CD4-positive, alpha-beta T cell treated with Interferon alpha-2 for 1 hour (primary cell): ENCODE results near the gene SMCO2.
"Not testable (repeated sequence)": the region's sequence is repeated elsewhere in the genome, so short reads cannot be mapped to it uniquely, and the experiment has no call there.

Experiments used
- DNase-seq, 2 donors: peaks; one replicate each; pipeline ENCODE4 v3.0.0-alpha.2; 2020 to 2022

Gene SMCO2

GRCh38 chr12:27530157-27530922, 83.8 kb downstream of the SMCO2 start:
- no peak for DNase-seq

- no peak for DNase-seq
Measured at GRCh38 chr12:27531896-27532295, 85.4 kb downstream of the SMCO2 start.

- DNase-seq: peak in 1 of 2 donors; percentile 33
Measured at GRCh38 chr12:27534060-27534764, 87.7 kb downstream of the SMCO2 start.

GRCh38 chr12:27534765-27535161, 88.2 kb downstream of the SMCO2 start:
- DNase-seq: no peak

- no peak for DNase-seq
Measured at GRCh38 chr12:27535318-27535717, 88.8 kb downstream of the SMCO2 start.

GRCh38 chr12:27537855-27538675, 91.5 kb downstream of the SMCO2 start:
- no peak for DNase-seq

GRCh38 chr12:27539191-27539631, 92.7 kb downstream of the SMCO2 start:
- DNase-seq: no peak

- DNase-seq: no peak
Measured at GRCh38 chr12:27541031-27541719, 94.6 kb downstream of the SMCO2 start.

- DNase-seq: no peak
Measured at GRCh38 chr12:27542628-27543027, 96.1 kb downstream of the SMCO2 start.

GRCh38 chr12:27544858-27545257, 98.3 kb downstream of the SMCO2 start:
- DNase-seq: not testable (repeated sequence)

- DNase-seq: no peak
Measured at GRCh38 chr12:27545665-27546064, 99.1 kb downstream of the SMCO2 start.

- no peak for DNase-seq
Measured at GRCh38 chr12:27547592-27547991, 101.1 kb downstream of the SMCO2 start.

- no peak for DNase-seq
Measured at GRCh38 chr12:27548301-27549199, 102.0 kb downstream of the SMCO2 start.

- DNase-seq: no peak
Measured at GRCh38 chr12:27549236-27549800, 102.8 kb downstream of the SMCO2 start.

GRCh38 chr12:27549801-27550652, 103.5 kb downstream of the SMCO2 start:
- peak in 1 of 2 donors; percentile 40 for DNase-seq

- DNase-seq: no peak
Measured at GRCh38 chr12:27550653-27550975, 104.1 kb downstream of the SMCO2 start.

- no peak for DNase-seq
Measured at GRCh38 chr12:27551172-27551840, 104.8 kb downstream of the SMCO2 start.
